ENCODE results near the gene ASS1. TPM values are rescaled to one million over a fixed set of nuclear protein-coding genes. Genes with fewer than 3 reads are reported as not detected.

The ASS1 gene
- total RNA-seq, 1 donor from 2014 or later: 117 TPM

DNA sequence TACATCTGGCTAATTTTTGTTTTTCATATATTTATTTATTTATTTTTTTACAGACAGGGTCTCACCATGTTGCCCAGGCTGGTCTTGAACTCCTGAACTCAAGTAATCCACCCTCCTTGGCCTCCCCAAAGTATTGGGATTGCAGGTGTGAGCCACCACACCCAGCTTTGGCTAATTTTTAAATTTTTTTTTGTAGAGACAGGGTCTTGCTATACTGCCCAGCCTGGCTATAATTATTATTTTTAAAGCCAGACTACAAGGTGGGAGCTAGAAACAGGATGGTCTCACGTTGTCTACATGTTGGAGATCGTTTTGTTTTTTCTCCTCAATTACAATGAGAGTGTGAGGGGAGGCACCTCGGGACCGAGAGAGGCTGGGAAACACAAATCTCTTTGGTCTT, 23.8 kb downstream of the ASS1 start:
- Mint-ChIP-seq H3K4me1 (ENCODE audit: low read depth, unreplicated experiment) (no peaks in the 10 kb centered on the region), H3K27ac (ENCODE audit: unreplicated experiment) (no peak overlapping the region), H3K36me3 (ENCODE audit: low read depth, unreplicated experiment) (peaks cover 18% of the 10 kb centered on the region), H3K27me3 (ENCODE audit: low read depth, unreplicated experiment) (peaks cover 7% of the 10 kb centered on the region), H3K9me3 (ENCODE audit: unreplicated experiment) (no peaks in the 10 kb centered on the region), H3K4me3 (ENCODE audit: unreplicated experiment) (no peak overlapping the region)
- Histone ChIP-seq H3K27ac (ENCODE audit: low read depth, low read length) (no peak overlapping the region), H3K79me2 (ENCODE audit: insufficient read depth, low read length) (no peaks in the 10 kb centered on the region), H3K27me3 (ENCODE audit: insufficient read depth, low read length) (peaks cover 39% of the 10 kb centered on the region), H3K4me3 (ENCODE audit: insufficient read depth, low read depth, low read length) (no peak overlapping the region), H3K9ac (ENCODE audit: low read length) (no peak overlapping the region), H2AFZ (ENCODE audit: low read depth, low read length) (no peak overlapping the region), H4K20me1 (ENCODE audit: insufficient read depth, low read length) (no peaks in the 10 kb centered on the region), H3K4me2 (ENCODE audit: low read length) (no peak overlapping the region), H3K9me3 (ENCODE audit: insufficient read depth, low read depth, low read length) (no peaks in the 10 kb centered on the region), H3K4me1 (ENCODE audit: insufficient read depth, low read length) (no peaks in the 10 kb centered on the region), H3K36me3 (ENCODE audit: insufficient read depth, low read length) (no peaks in the 10 kb centered on the region)
- FAIRE-seq (no peak), DNase-seq (ENCODE audit: low read depth) (no peak)
- TF ChIP-seq, protein P1, sequence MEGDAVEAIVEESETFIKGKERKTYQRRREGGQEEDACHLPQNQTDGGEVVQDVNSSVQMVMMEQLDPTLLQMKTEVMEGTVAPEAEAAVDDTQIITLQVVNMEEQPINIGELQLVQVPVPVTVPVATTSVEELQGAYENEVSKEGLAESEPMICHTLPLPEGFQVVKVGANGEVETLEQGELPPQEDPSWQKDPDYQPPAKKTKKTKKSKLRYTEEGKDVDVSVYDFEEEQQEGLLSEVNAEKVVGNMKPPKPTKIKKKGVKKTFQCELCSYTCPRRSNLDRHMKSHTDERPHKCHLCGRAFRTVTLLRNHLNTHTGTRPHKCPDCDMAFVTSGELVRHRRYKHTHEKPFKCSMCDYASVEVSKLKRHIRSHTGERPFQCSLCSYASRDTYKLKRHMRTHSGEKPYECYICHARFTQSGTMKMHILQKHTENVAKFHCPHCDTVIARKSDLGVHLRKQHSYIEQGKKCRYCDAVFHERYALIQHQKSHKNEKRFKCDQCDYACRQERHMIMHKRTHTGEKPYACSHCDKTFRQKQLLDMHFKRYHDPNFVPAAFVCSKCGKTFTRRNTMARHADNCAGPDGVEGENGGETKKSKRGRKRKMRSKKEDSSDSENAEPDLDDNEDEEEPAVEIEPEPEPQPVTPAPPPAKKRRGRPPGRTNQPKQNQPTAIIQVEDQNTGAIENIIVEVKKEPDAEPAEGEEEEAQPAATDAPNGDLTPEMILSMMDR (IDR thresholded peaks at IDR 0.05; ENCODE audit: insufficient read depth, low read depth, low read length): no peak
- no peak for TF ChIP-seq EZH2 (IDR thresholded peaks at IDR 0.05; ENCODE audit: insufficient read depth, low read length)

DNA sequence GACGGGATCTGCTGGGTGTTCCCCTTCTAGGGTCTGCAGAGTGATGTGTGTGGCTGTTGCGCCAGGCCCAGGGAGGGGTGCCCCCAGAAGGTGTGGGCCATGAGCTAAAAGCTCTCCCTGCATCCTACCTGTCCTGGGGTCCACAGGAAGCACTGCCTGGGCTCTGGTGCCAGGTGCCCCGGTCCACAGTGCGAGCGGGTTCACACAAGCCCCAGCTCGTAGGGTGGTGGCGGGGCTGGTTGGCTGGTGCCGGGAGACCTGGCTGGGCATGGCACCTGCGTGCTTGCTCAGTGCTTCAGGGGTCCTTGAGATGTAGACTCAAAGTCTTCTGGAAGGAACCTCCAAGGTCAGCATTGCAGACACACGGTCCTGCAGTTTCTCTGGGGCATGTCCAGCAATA, 25.5 kb downstream of the ASS1 start:
- Histone ChIP-seq H4K20me1 (ENCODE audit: insufficient read depth, low read length) (no peaks in the 10 kb centered on the region), H3K36me3 (ENCODE audit: insufficient read depth, low read length) (no peaks in the 10 kb centered on the region), H3K4me1 (ENCODE audit: insufficient read depth, low read length) (no peaks in the 10 kb centered on the region), H3K4me3 (ENCODE audit: insufficient read depth, low read depth, low read length) (no peak overlapping the region), H3K27ac (ENCODE audit: low read depth, low read length) (no peak overlapping the region), H2AFZ (ENCODE audit: low read depth, low read length) (no peak overlapping the region), H3K27me3 (ENCODE audit: insufficient read depth, low read length) (peaks cover 50% of the 10 kb centered on the region), H3K79me2 (ENCODE audit: insufficient read depth, low read length) (no peaks in the 10 kb centered on the region), H3K9ac (ENCODE audit: low read length) (no peak overlapping the region), H3K4me2 (ENCODE audit: low read length) (no peak overlapping the region), H3K9me3 (ENCODE audit: insufficient read depth, low read depth, low read length) (no peaks in the 10 kb centered on the region)
- H3K27me3 Mint-ChIP-seq (ENCODE audit: low read depth, unreplicated experiment): peaks cover 7% of the 10 kb centered on the region
- no peaks in the 10 kb centered on the region for H3K4me1 Mint-ChIP-seq (ENCODE audit: low read depth, unreplicated experiment)
- peaks cover 16% of the 10 kb centered on the region for H3K36me3 Mint-ChIP-seq (ENCODE audit: low read depth, unreplicated experiment)
- H3K27ac Mint-ChIP-seq (ENCODE audit: unreplicated experiment): no peak overlapping the region
- TF ChIP-seq, protein P1 (IDR thresholded peaks at IDR 0.05; ENCODE audit: insufficient read depth, low read depth, low read length): no peak
- no peak for TF ChIP-seq EZH2 (IDR thresholded peaks at IDR 0.05; ENCODE audit: insufficient read depth, low read length)
- DNase-seq (ENCODE audit: low read depth) (no peak), FAIRE-seq (no peak)
- no peaks in the 10 kb centered on the region for H3K9me3 Mint-ChIP-seq (ENCODE audit: unreplicated experiment)
- H3K4me3 Mint-ChIP-seq (ENCODE audit: unreplicated experiment): no peak overlapping the region

DNA sequence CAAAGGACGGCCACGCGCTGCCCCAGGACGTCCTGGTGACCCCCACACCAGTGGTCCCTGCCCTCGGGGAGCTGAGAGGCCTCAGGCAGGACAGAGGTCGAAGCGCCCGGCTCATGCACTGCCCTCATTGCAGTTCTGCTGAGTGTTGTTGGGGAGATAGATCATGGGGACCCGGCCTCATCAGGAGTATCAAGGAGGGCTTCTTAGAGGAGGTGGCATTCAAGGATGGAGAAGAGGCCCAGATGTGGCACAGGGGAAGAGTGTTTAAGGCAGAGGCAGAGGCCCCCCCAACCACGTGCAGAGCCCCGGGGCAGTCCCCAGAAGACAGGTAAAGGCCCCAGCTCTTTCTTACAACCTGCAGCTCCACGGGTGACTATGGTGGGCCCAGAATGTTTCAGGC, 26.2 kb downstream of the ASS1 start:
- DNase-seq (ENCODE audit: low read depth): no peak
- H3K4me3 Mint-ChIP-seq (ENCODE audit: unreplicated experiment): no peak overlapping the region
- no peak for TF ChIP-seq EZH2 (IDR thresholded peaks at IDR 0.05; ENCODE audit: insufficient read depth, low read length)
- TF ChIP-seq, protein P1 (IDR thresholded peaks at IDR 0.05; ENCODE audit: insufficient read depth, low read depth, low read length): no peak
- H3K9me3 Mint-ChIP-seq (ENCODE audit: unreplicated experiment): no peaks in the 10 kb centered on the region
- Histone ChIP-seq H3K9me3 (ENCODE audit: insufficient read depth, low read depth, low read length) (no peaks in the 10 kb centered on the region), H2AFZ (ENCODE audit: low read depth, low read length) (no peak overlapping the region), H3K27ac (ENCODE audit: low read depth, low read length) (no peak overlapping the region), H3K79me2 (ENCODE audit: insufficient read depth, low read length) (no peaks in the 10 kb centered on the region), H3K9ac (ENCODE audit: low read length) (no peak overlapping the region), H3K4me1 (ENCODE audit: insufficient read depth, low read length) (no peaks in the 10 kb centered on the region), H3K4me2 (ENCODE audit: low read length) (no peak overlapping the region), H4K20me1 (ENCODE audit: insufficient read depth, low read length) (no peaks in the 10 kb centered on the region), H3K4me3 (ENCODE audit: insufficient read depth, low read depth, low read length) (no peak overlapping the region), H3K27me3 (ENCODE audit: insufficient read depth, low read length) (peaks cover 50% of the 10 kb centered on the region), H3K36me3 (ENCODE audit: insufficient read depth, low read length) (no peaks in the 10 kb centered on the region)
- FAIRE-seq: no peak
- H3K27me3 Mint-ChIP-seq (ENCODE audit: low read depth, unreplicated experiment): peaks cover 9% of the 10 kb centered on the region
- H3K4me1 Mint-ChIP-seq (ENCODE audit: low read depth, unreplicated experiment): no peaks in the 10 kb centered on the region
- no peak overlapping the region for H3K27ac Mint-ChIP-seq (ENCODE audit: unreplicated experiment)
- peaks cover 16% of the 10 kb centered on the region for H3K36me3 Mint-ChIP-seq (ENCODE audit: low read depth, unreplicated experiment)

All from astrocyte (in vitro differentiated cells and primary cell).